8988T (cell line): ENCODE measurements around the gene PRTFDC1.
A peak's percentile ranks its signal among the peaks of the same experiment; 100 is the strongest.

Experiments
- DNase-seq: peaks from one replicate; pipeline ENCODE4 v3.0.0; 2011

Gene PRTFDC1

GRCh38 chr10:24834869-24835268 lies 117.5 kb downstream of the PRTFDC1 start:
- DNase-seq = no peak

GRCh38 chr10:24826009-24826408 lies 126.4 kb downstream of the PRTFDC1 start:
- no peak for DNase-seq

GRCh38 chr10:24825551-24825950 lies 126.9 kb downstream of the PRTFDC1 start:
- DNase-seq = no peak

- no peak for DNase-seq
Observed at GRCh38 chr10:24824536-24824935, 127.9 kb downstream of the PRTFDC1 start.

- DNase-seq = no peak
Observed at GRCh38 chr10:24824124-24824523, 128.3 kb downstream of the PRTFDC1 start.

- DNase-seq = no peak
Observed at GRCh38 chr10:24822590-24822989, 129.8 kb downstream of the PRTFDC1 start.

- DNase-seq = peak; percentile 33
Observed at GRCh38 chr10:24821986-24822385, 130.4 kb downstream of the PRTFDC1 start.

- DNase-seq = no peak
Observed at GRCh38 chr10:24816868-24817396, 135.5 kb downstream of the PRTFDC1 start.

- DNase-seq = peak; percentile 24
Observed at GRCh38 chr10:24814568-24815313, 137.7 kb downstream of the PRTFDC1 start.

GRCh38 chr10:24813856-24814255 lies 138.6 kb downstream of the PRTFDC1 start:
- no peak for DNase-seq

- DNase-seq = no peak
Observed at GRCh38 chr10:24806262-24806661, 146.1 kb downstream of the PRTFDC1 start.

GRCh38 chr10:24804956-24805355 lies 147.4 kb downstream of the PRTFDC1 start:
- no peak for DNase-seq

- DNase-seq = no peak
Observed at GRCh38 chr10:24804392-24804791, 148.0 kb downstream of the PRTFDC1 start.

GRCh38 chr10:24802378-24802777 lies 150.0 kb downstream of the PRTFDC1 start:
- no peak for DNase-seq

GRCh38 chr10:24800861-24801260 lies 151.5 kb downstream of the PRTFDC1 start:
- DNase-seq = no peak
